ENCODE measurements around the gene AHCYL1.

GRCh38 chr1:109990302-109990653 lies 5.7 kb downstream of the AHCYL1 start:
- TF ChIP-seq GATA2 (IDR thresholded peaks at IDR 0.05; ENCODE audit: low read depth, low read length) = no peak
- no peak for TF ChIP-seq GATA3 (IDR thresholded peaks at IDR 0.05; ENCODE audit: low read depth, low read length)
